ENCODE measurements around the gene OPCML. TPM values are rescaled to one million over a fixed set of nuclear protein-coding genes. Genes with fewer than 3 reads are reported as not detected.

The OPCML gene
- total RNA-seq, 4 donors from 2014 or later = 0.33 TPM; not detected in 3

DNA sequence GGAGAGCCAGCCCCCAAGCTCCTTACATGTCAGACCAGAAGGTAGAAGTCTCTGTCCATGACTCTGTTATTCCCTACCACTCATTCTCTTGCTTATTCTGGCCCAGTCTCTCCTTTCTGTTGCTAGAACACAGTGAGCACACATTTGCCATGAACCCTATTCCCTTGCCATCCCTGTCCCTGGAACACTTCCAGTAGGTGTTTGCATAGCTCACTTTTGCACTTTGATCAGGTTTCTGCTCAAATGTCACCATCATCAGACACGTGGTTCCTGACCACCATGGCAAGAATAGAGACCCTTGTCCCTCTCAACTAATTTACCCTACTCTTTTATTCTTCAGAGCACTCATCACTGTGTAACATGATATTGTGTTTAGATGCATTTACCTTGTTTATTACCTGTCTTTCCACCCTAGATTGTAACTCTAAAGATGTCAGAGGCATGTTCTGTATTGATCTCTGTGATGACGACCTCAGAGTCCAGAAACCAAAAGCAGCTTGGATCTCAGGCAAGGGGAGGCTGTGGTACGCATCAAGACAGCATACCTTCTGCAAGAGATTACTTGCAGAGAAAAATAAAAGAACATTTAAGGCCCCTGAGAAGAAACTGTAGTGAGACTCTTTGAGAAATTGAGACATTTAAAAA is 606.4 kb downstream of the OPCML start:
- Histone ChIP-seq H3K4me3 (replicated peaks in 1 of 3) (no peak overlapping the region), H3K36me3 (no peaks in the 10 kb centered on the region), H3K27me3 (no peaks in the 10 kb centered on the region), H3K27ac (no peak overlapping the region), H3K4me1 (no peaks in the 10 kb centered on the region), H3K9me3 (no peaks in the 10 kb centered on the region)
- WGBS, 2 donors = 67 to 71% methylated on average over 3 of the region's 3 CpGs
- DNase-seq = no peak
- intact Hi-C loops (cut with DNase I) = no loop called here
- TF ChIP-seq CTCF (IDR thresholded peaks at IDR 0.05) (no peak), POLR2A (IDR thresholded peaks at IDR 0.05) (no peak)

GRCh38 chr11:132921597-132921996 is 610.7 kb downstream of the OPCML start:
- H3K9me3 ChIP-seq = no peaks in the 10 kb centered on the region
- no peak for DNase-seq
- no peak overlapping the region for H3K27ac ChIP-seq
- no peaks in the 10 kb centered on the region for H3K4me1 ChIP-seq
- H3K27me3 ChIP-seq = no peaks in the 10 kb centered on the region
- intact Hi-C loops (cut with DNase I) = no loop called here
- 93 to 96% methylated on average over 6 of the region's 6 CpGs for WGBS, 2 donors
- no peak overlapping the region for H3K4me3 ChIP-seq (replicated peaks in 1 of 3)
- no peaks in the 10 kb centered on the region for H3K36me3 ChIP-seq
- TF ChIP-seq CTCF (IDR thresholded peaks at IDR 0.05) = no peak
- TF ChIP-seq POLR2A (IDR thresholded peaks at IDR 0.05) = no peak

GRCh38 chr11:132920451-132921096 is 611.7 kb downstream of the OPCML start:
- Histone ChIP-seq H3K27me3 (no peaks in the 10 kb centered on the region), H3K9me3 (no peaks in the 10 kb centered on the region), H3K27ac (no peak overlapping the region), H3K4me3 (replicated peaks in 1 of 3) (no peak overlapping the region), H3K36me3 (no peaks in the 10 kb centered on the region), H3K4me1 (no peaks in the 10 kb centered on the region)
- DNase-seq = no peak
- TF ChIP-seq CTCF (IDR thresholded peaks at IDR 0.05) (no peak), POLR2A (IDR thresholded peaks at IDR 0.05) (no peak)
- 85 to 89% methylated on average over 20 of the region's 20 CpGs for WGBS, 2 donors
- intact Hi-C loops (cut with DNase I) = no loop called here

GRCh38 chr11:132914600-132914999 is 617.7 kb downstream of the OPCML start:
- H3K27me3 ChIP-seq = no peaks in the 10 kb centered on the region
- TF ChIP-seq POLR2A (IDR thresholded peaks at IDR 0.05) = no peak
- no peak for TF ChIP-seq CTCF (IDR thresholded peaks at IDR 0.05)
- 94 to 96% methylated on average over 5 of the region's 5 CpGs for WGBS, 2 donors
- DNase-seq = no peak
- no peaks in the 10 kb centered on the region for H3K36me3 ChIP-seq
- no peaks in the 10 kb centered on the region for H3K4me1 ChIP-seq
- no peak overlapping the region for H3K27ac ChIP-seq
- no peak overlapping the region for H3K4me3 ChIP-seq (replicated peaks in 1 of 3)
- intact Hi-C loops (cut with DNase I) = no loop called here
- H3K9me3 ChIP-seq = no peaks in the 10 kb centered on the region

DNA sequence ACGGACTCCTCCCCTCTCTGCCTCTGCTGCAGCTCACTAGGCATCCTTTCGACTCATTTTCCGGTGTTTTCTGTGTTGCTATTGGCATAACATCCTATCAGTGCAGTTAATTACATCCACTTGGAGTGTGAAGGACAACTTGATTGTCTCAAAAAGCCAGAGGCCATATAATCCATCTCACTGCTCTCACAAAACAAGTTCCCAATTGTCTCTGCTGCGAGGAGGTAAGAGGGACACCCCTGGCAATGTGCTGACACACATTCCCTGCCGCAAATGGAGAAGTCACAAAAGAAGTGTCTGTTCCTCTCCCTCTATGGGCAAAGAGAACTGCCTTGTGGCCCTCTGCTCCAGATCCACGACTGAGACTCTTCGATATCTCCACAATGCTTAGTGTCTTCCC is 618.4 kb downstream of the OPCML start:
- TF ChIP-seq CTCF (IDR thresholded peaks at IDR 0.05) (no peak), POLR2A (IDR thresholded peaks at IDR 0.05) (no peak)
- no peak for DNase-seq
- Histone ChIP-seq H3K36me3 (no peaks in the 10 kb centered on the region), H3K27ac (no peak overlapping the region), H3K27me3 (no peaks in the 10 kb centered on the region), H3K4me1 (no peaks in the 10 kb centered on the region), H3K4me3 (replicated peaks in 1 of 3) (no peak overlapping the region), H3K9me3 (no peaks in the 10 kb centered on the region)
- WGBS, 2 donors = 74 to 83% methylated on average over 7 of the region's 7 CpGs
- intact Hi-C loops (cut with DNase I) = no loop called here
